Skeletal muscle cell (primary cell): ENCODE results near the gene RNF180.

Experiments used
- DNase-seq: peaks from one replicate; pipeline ENCODE4 v3.0.0-alpha.2; 2010; ENCODE audit warnings: low read depth
- H3K4me3 ChIP-seq: 2 replicates; pipeline ENCODE4 v1.5.1; 2011; ENCODE audit warnings: low read depth, mild to moderate bottlenecking, control low read depth, low read length, moderate library complexity

RNF180 gene

GRCh38 chr5:64165500-64166200 lies at the start of gene RNF180:
Gene RNF180, plus strand, starts transcription at chr5:64165843. Its CDS starts 34,965 bp downstream, at chr5:64200808.
- DNase-seq: peak; percentile 5
- H3K4me3 ChIP-seq: peak within 1 kb of the TSS; percentile 59

- no peak for DNase-seq
- no peak overlapping the region for H3K4me3 ChIP-seq
These were observed 40.1 kb upstream of the RNF180 start for GRCh38 chr5:64125521-64125920.

- DNase-seq: no peak
- H3K4me3 ChIP-seq: no peak overlapping the region
These were observed 39.4 kb upstream of the RNF180 start for GRCh38 chr5:64126202-64126741.

- DNase-seq: no peak
- no peak overlapping the region for H3K4me3 ChIP-seq
These were observed 25.6 kb upstream of the RNF180 start for GRCh38 chr5:64140018-64140417.

- DNase-seq: no peak
- H3K4me3 ChIP-seq: no peak overlapping the region
These were observed 21.0 kb upstream of the RNF180 start for GRCh38 chr5:64144425-64145215.

GRCh38 chr5:64145216-64145895 lies 20.3 kb upstream of the RNF180 start:
- no peak for DNase-seq
- H3K4me3 ChIP-seq: no peak overlapping the region

- DNase-seq: no peak
- H3K4me3 ChIP-seq: no peak overlapping the region
These were observed 18.3 kb upstream of the RNF180 start for GRCh38 chr5:64147379-64147778.

- H3K4me3 ChIP-seq: no peak overlapping the region
- DNase-seq: peak; percentile 5
These were observed 17.7 kb upstream of the RNF180 start for GRCh38 chr5:64147849-64148441.

- no peak overlapping the region for H3K4me3 ChIP-seq
- no peak for DNase-seq
These were observed 16.4 kb upstream of the RNF180 start for GRCh38 chr5:64149268-64149667.

- no peak for DNase-seq
- H3K4me3 ChIP-seq: no peak overlapping the region
These were observed 15.7 kb upstream of the RNF180 start for GRCh38 chr5:64149857-64150521.

GRCh38 chr5:64156261-64156660 lies 9.4 kb upstream of the RNF180 start:
- no peak for DNase-seq

GRCh38 chr5:64158827-64159226 lies 6.8 kb upstream of the RNF180 start:
- no peak for DNase-seq
- H3K4me3 ChIP-seq: no peak overlapping the region

More at GRCh38 chr5:64156261-64156660, 9.4 kb upstream of the RNF180 start:
- H3K4me3 ChIP-seq: no peak overlapping the region

GRCh38 chr5:64160201-64160600 lies 5.4 kb upstream of the RNF180 start:
- no peak overlapping the region for H3K4me3 ChIP-seq
- no peak for DNase-seq

- no peak overlapping the region for H3K4me3 ChIP-seq
- no peak for DNase-seq
These were observed 4.2 kb upstream of the RNF180 start for GRCh38 chr5:64161420-64161819.

- H3K4me3 ChIP-seq: no peak overlapping the region
- DNase-seq: no peak
These were observed 2.5 kb upstream of the RNF180 start for GRCh38 chr5:64163135-64163534.

- no peak overlapping the region for H3K4me3 ChIP-seq
- DNase-seq: no peak
These were observed 1.9 kb upstream of the RNF180 start for GRCh38 chr5:64163746-64164145.

GRCh38 chr5:64164166-64164565 lies 1.5 kb upstream of the RNF180 start:
- no peak for DNase-seq
- no peak overlapping the region for H3K4me3 ChIP-seq

- DNase-seq: no peak
- H3K4me3 ChIP-seq: peak overlapping the region; percentile 59
These were observed 513 bp upstream of the RNF180 start for GRCh38 chr5:64165160-64165499.

- DNase-seq: no peak
- H3K4me3 ChIP-seq: peak overlapping the region; percentile 59
These were observed 737 bp downstream of the RNF180 start for GRCh38 chr5:64166201-64166959.
